GM12878 (cell line): ENCODE measurements around the gene STXBP4. TPM values are rescaled to one million over a fixed set of nuclear protein-coding genes. Genes with fewer than 3 reads are reported as not detected.

Source experiments
- ATAC-seq: fragments of 200-7000 bp; cut with Tn5 transposase; 3 replicates; pipeline ENCODE4 v1.9.1; 2020; ENCODE audit warnings: mild to moderate bottlenecking, moderate library complexity
- BruUV-seq: library from RNA; stranded (reverse); fragments of 400-500 nt; replicated peaks from 2 replicates; lab custom pipeline; 2021; lab: Mats Ljungman, UMichigan
- CTCF ChIA-PET: fragments of 300-600 bp; sonication (Branson Sonifier 250); formaldehyde crosslinking; extraction: SDS; loops from one replicate; lab custom pipeline; 2021; ENCODE audit warnings: inconsistent platforms; lab: Yijun Ruan, JAX
- POLR2A ChIA-PET: fragments of 350-600 bp; formaldehyde crosslinking; extraction: SDS; loops from one replicate; lab custom pipeline; 2021; ENCODE audit warnings: inconsistent platforms; lab: Charles Lee
- RAD21 ChIA-PET: fragments of 300-600 bp; sonication (Branson Sonifier 250); formaldehyde crosslinking; loops from one replicate; lab custom pipeline; 2023; ENCODE audit warnings: antibody characterized with exemption; ENCODE audit not compliant: unreplicated experiment; lab: Charles Lee
- SMC1A ChIA-PET: fragments of 300-600 bp; sonication (Branson Sonifier 250); formaldehyde crosslinking; loops from one replicate; lab custom pipeline; 2023; ENCODE audit not compliant: unreplicated experiment, uncharacterized antibody; lab: Charles Lee
- DNase-seq: peaks from one replicate; pipeline ENCODE4 v3.0.0-alpha.2; 2011; ENCODE audit warnings: low read depth, low spot score
- FAIRE-seq: peaks from 3 replicates; lab custom pipeline; 2011; peaks lifted over from hg19 to GRCh38; lab: Jason Lieb, UNC
- H2AFZ ChIP-seq: 2 replicates; pipeline ENCODE4 v1.6.0; 2011; ENCODE audit warnings: low read depth, low read length, control low read depth; ENCODE audit not compliant: control insufficient read depth
- H3K27ac ChIP-seq: 2 replicates; pipeline ENCODE4 v1.5.1; 2011; ENCODE audit warnings: control low read depth; ENCODE audit not compliant: control insufficient read depth, insufficient read depth
- H3K27me3 ChIP-seq, 2 experiments: replicated peaks in 1 of 2; 2 replicates each; pipeline versions ENCODE4 v1.6.0 to v1.6.1; 2011; ENCODE audit warnings: low read length in 1 of 2; ENCODE audit not compliant: control insufficient read depth in 2 of 2, insufficient read depth in 2 of 2
- H3K36me3 ChIP-seq, 2 experiments: 2 replicates each; pipeline ENCODE4 v1.5.1; 2011; ENCODE audit warnings: low read length in 1 of 2; ENCODE audit not compliant: control insufficient read depth in 2 of 2, insufficient read depth in 2 of 2
- H3K4me1 ChIP-seq: 2 replicates; pipeline ENCODE4 v1.6.1; 2011; ENCODE audit warnings: mild to moderate bottlenecking, low read length, moderate library complexity, mixed read lengths; ENCODE audit not compliant: control insufficient read depth, insufficient read depth
- H3K4me2 ChIP-seq: 2 replicates; pipeline ENCODE4 v1.6.0; 2011; ENCODE audit warnings: control low read depth; ENCODE audit not compliant: control insufficient read depth, insufficient read depth
- H3K4me3 ChIP-seq: fragments of 200-600 bp; sonication (generic); 2 replicates; pipeline ENCODE4 v1.5.1; 2016
- H3K79me2 ChIP-seq: 2 replicates; pipeline ENCODE4 v1.6.0; 2011; ENCODE audit warnings: low read length; ENCODE audit not compliant: control insufficient read depth, insufficient read depth
- H3K9ac ChIP-seq: 2 replicates; pipeline ENCODE4 v1.8.0; 2011; ENCODE audit warnings: low read length, control low read depth, mixed read lengths; ENCODE audit not compliant: control insufficient read depth, insufficient read depth
- H3K9me3 ChIP-seq: replicated peaks from 3 replicates; pipeline ENCODE4 v1.5.1; 2011; ENCODE audit warnings: mild to moderate bottlenecking, low read length; ENCODE audit not compliant: control insufficient read depth, insufficient read depth
- H4K20me1 ChIP-seq: 2 replicates; pipeline ENCODE4 v1.6.0; 2011; ENCODE audit not compliant: control insufficient read depth, insufficient read depth
- CUX1 ChIP-seq: IDR thresholded peaks from 2 replicates; pipeline ENCODE4 v1.6.1; 2012; ENCODE audit warnings: improper control_type of control experiment, low read depth, low read length; ENCODE audit not compliant: insufficient replicate concordance
- EED ChIP-seq: sonication (generic); IDR thresholded peaks from 2 replicates; pipeline ENCODE4 v1.6.1; 2016; ENCODE audit warnings: antibody characterized with exemption, low read depth
- EZH2 ChIP-seq: IDR thresholded peaks from 2 replicates; pipeline ENCODE4 v1.6.1; 2012; ENCODE audit warnings: low read depth, mild to moderate bottlenecking, control low read depth, inconsistent platforms, low read length, borderline replicate concordance; ENCODE audit not compliant: control insufficient read depth
- IKZF2 ChIP-seq, 2 experiments: fragments of 450-650 bp; IDR thresholded peaks; 2 replicates each; pipeline ENCODE4 v1.6.1; 2017; ENCODE audit warnings: mild to moderate bottlenecking in 2 of 2, moderate library complexity in 2 of 2
- IRF4 ChIP-seq: IDR thresholded peaks from 2 replicates; pipeline ENCODE4 v1.6.1; 2011; ENCODE audit warnings: low read depth, low read length
- JUND ChIP-seq: IDR thresholded peaks from 2 replicates; pipeline ENCODE4 v1.6.1; 2012; ENCODE audit warnings: low read depth, mild to moderate bottlenecking, low read length, improper control_type of control experiment, moderate library complexity
- MEF2B ChIP-seq: fragments of 450-650 bp; IDR thresholded peaks from 2 replicates; pipeline ENCODE4 v1.6.1; 2018; ENCODE audit warnings: mild to moderate bottlenecking, moderate library complexity; ENCODE audit not compliant: partially characterized antibody, poor library complexity, severe bottlenecking
- MXI1 ChIP-seq: fragments of 150-350 bp; IDR thresholded peaks from 2 replicates; pipeline ENCODE4 v1.6.1; 2011; ENCODE audit warnings: low read depth, mild to moderate bottlenecking, inconsistent platforms, low read length, improper control_type of control experiment
- POLR2AphosphoS5 ChIP-seq: IDR thresholded peaks from 2 replicates; pipeline ENCODE4 v1.6.1; 2011; ENCODE audit warnings: mild to moderate bottlenecking, low read length, inconsistent platforms
- SIN3A ChIP-seq: IDR thresholded peaks from 2 replicates; pipeline ENCODE4 v1.6.1; 2012; ENCODE audit warnings: low read depth, low read length, improper control_type of control experiment
- SMAD1 ChIP-seq: fragments of 450-650 bp; IDR thresholded peaks from 2 replicates; pipeline ENCODE4 v1.6.1; 2018; ENCODE audit warnings: mild to moderate bottlenecking, low read depth; ENCODE audit not compliant: partially characterized antibody
- STAT3 ChIP-seq: IDR thresholded peaks from 2 replicates; pipeline ENCODE4 v1.6.1; 2011; ENCODE audit warnings: low read depth, low read length, improper control_type of control experiment
- ZNF24 ChIP-seq: fragments of 450-650 bp; IDR thresholded peaks from 2 replicates; pipeline ENCODE4 v1.6.1; 2017; ENCODE audit warnings: antibody characterized with exemption, mild to moderate bottlenecking
- ZSCAN29 ChIP-seq: fragments of 450-650 bp; IDR thresholded peaks from 2 replicates; pipeline ENCODE4 v1.6.1; 2017; ENCODE audit warnings: mild to moderate bottlenecking, moderate library complexity
- WGBS: methylation state at CpG from one replicate; pipeline ENCODE4 v1.1.6; 2016; ENCODE audit warnings: low lambda C conversion rate; ENCODE audit not compliant: insufficient replicate concordance, insufficient coverage; ENCODE audit errors: missing lambda C conversion rate; 5-methylcytosine and 5-hydroxymethylcytosine counted together
- in situ Hi-C: fragments of 300-500 bp; cut with MboI; formaldehyde crosslinking; loops from 9 replicates; pipeline ENCODE4 v1.14.3; 2018; ENCODE audit warnings: mixed read lengths
- intact Hi-C: fragments of 100-400 bp; cut with micrococcal nuclease; formaldehyde crosslinking; loops from one replicate; pipeline ENCODE4 v1.14.2; 2022; ENCODE audit not compliant: unreplicated experiment
- polyA plus RNA-seq, 11 experiments: library from polyadenylated mRNA; depleted of rRNA in 4 of 11; unstranded in 6 of 11; stranded (reverse) in 5 of 11; fragments of >200 nt; fragmentation: Nextera tagmentation in 4 of 11; fragmentation: Illumina TruSeq in 1 of 11; extraction: Ambion mirVana in 4 of 11; extraction: Trizol in 1 of 11; gene quantifications; 1 replicate in 1 of 11; 2 replicates in 10 of 11; pipeline versions ENCODE4 v1.2.1 to v1.2.3, GENCODE V29; 2011 to 2016; ENCODE audit warnings: inconsistent platforms in 2 of 11, missing spikeins in 2 of 11, low read depth in 1 of 11
- total RNA-seq, 4 experiments: library from RNA; depleted of rRNA in 3 of 4; stranded (reverse); fragments of >200 nt in 3 of 4; fragmentation: Illumina TruSeq in 1 of 4; extraction: Trizol in 1 of 4; gene quantifications; 2 replicates each; pipeline versions ENCODE4 v1.2.1 to v1.2.3, GENCODE V29; 2013 to 2021
- TF ChIP-seq, protein P1 (sequence below): fragments of 450-650 bp; IDR thresholded peaks from 2 replicates; pipeline ENCODE4 v1.6.1; 2018; ENCODE audit warnings: mild to moderate bottlenecking, low read depth, moderate library complexity; ENCODE audit not compliant: partially characterized antibody
- TF ChIP-seq, protein P2 (sequence below): IDR thresholded peaks from 2 replicates; pipeline ENCODE4 v1.6.1; 2012; ENCODE audit warnings: low read depth, low read length, improper control_type of control experiment

Gene STXBP4
- total and polyA plus RNA-seq, 10 of the 15 experiments (the other 5 are each of a cell fraction or from before 2014, with no cell fraction given): 4.3 to 11.0 (median 6.7) TPM

DNA sequence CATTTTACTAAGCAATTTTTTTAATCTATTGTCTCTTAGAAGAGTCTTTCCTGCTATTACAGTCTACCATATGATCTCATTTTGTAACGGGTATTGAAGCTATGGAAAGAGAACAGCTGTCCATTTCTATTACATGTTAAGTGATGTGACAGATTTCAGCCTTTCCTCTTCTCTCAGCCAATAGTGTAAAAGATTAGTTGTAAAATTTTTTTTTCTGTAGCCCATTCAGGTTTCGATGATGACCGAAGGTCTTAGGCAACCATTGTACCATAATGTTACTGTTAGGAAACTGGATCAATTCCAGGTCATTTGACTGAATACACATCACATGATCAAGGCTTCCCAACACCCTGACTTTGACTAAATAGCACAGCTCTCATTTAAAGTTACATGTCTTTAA is 148.6 kb downstream of the STXBP4 start:
- Histone ChIP-seq H2AFZ (no peak overlapping the region), H3K27me3 (no peaks in the 10 kb centered on the region), H3K4me1 (no peaks in the 10 kb centered on the region), H3K79me2 (no peaks in the 10 kb centered on the region), H3K36me3 (no peaks in the 10 kb centered on the region), H3K4me3 (no peak overlapping the region), H3K4me2 (no peak overlapping the region), H4K20me1 (no peaks in the 10 kb centered on the region), H3K27ac (no peak overlapping the region), H3K9ac (no peak overlapping the region), H3K9me3 (no peaks in the 10 kb centered on the region)
- no peak for DNase-seq
- WGBS: 80% methylated on average over 3 of the region's 3 CpGs
- no peak for FAIRE-seq
- ChIA-PET SMC1A (interaction anchor here (0.9 to 1.8 kb wide), 3 partner anchors 15 to 74 kb away, joined by 3 to 5 read pairs (median 3); no protein-coding TSS in a partner anchor), POLR2A (no interaction called here), RAD21 (no interaction called here), CTCF (no interaction called here)
- BruUV-seq: no TSS peak
- intact Hi-C loops: no loop called here
- no peak for ATAC-seq
- in situ Hi-C loops: no loop called here
- TF ChIP-seq ZSCAN29 (no peak), POLR2AphosphoS5 (no peak), IRF4 (no peak), JUND (no peak), STAT3 (no peak), CUX1 (no peak), EED (no peak), IKZF2 (IDR thresholded peaks at IDR 0.05) (no peak), SMAD1 (no peak), SIN3A (no peak), ZNF24 (no peak), MEF2B (no peak), MXI1 (no peak), EZH2 (no peak)
- TF ChIP-seq, protein P1, sequence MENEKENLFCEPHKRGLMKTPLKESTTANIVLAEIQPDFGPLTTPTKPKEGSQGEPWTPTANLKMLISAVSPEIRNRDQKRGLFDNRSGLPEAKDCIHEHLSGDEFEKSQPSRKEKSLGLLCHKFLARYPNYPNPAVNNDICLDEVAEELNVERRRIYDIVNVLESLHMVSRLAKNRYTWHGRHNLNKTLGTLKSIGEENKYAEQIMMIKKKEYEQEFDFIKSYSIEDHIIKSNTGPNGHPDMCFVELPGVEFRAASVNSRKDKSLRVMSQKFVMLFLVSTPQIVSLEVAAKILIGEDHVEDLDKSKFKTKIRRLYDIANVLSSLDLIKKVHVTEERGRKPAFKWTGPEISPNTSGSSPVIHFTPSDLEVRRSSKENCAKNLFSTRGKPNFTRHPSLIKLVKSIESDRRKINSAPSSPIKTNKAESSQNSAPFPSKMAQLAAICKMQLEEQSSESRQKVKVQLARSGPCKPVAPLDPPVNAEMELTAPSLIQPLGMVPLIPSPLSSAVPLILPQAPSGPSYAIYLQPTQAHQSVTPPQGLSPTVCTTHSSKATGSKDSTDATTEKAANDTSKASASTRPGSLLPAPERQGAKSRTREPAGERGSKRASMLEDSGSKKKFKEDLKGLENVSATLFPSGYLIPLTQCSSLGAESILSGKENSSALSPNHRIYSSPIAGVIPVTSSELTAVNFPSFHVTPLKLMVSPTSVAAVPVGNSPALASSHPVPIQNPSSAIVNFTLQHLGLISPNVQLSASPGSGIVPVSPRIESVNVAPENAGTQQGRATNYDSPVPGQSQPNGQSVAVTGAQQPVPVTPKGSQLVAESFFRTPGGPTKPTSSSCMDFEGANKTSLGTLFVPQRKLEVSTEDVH: no peak
- TF ChIP-seq, protein P2, sequence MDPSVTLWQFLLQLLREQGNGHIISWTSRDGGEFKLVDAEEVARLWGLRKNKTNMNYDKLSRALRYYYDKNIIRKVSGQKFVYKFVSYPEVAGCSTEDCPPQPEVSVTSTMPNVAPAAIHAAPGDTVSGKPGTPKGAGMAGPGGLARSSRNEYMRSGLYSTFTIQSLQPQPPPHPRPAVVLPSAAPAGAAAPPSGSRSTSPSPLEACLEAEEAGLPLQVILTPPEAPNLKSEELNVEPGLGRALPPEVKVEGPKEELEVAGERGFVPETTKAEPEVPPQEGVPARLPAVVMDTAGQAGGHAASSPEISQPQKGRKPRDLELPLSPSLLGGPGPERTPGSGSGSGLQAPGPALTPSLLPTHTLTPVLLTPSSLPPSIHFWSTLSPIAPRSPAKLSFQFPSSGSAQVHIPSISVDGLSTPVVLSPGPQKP: no peak
